PC-9 (cell line): ENCODE results near the gene CUX1. TPM values are rescaled to one million over a fixed set of nuclear protein-coding genes. Genes with fewer than 3 reads are reported as not detected.
"Not testable (repeated sequence)": the region's sequence is repeated elsewhere in the genome, so short reads cannot be mapped to it uniquely, and the experiment has no call there.

ENCODE experiments used
- BruUV-seq: library from RNA; stranded (reverse); fragments of 400-500 nt; replicated peaks from 2 replicates; lab custom pipeline; 2021; lab: Mats Ljungman, UMichigan
- CTCF ChIA-PET: fragments of 300-600 bp; sonication (Branson Sonifier 250); formaldehyde crosslinking; loops from one replicate; lab custom pipeline; 2022; ENCODE audit warnings: antibody characterized with exemption; lab: Charles Lee
- POLR2A ChIA-PET: fragments of 300-600 bp; sonication (Branson Sonifier 250); formaldehyde crosslinking; loops from one replicate; lab custom pipeline; 2022; ENCODE audit warnings: antibody characterized with exemption; ENCODE audit not compliant: unreplicated experiment; lab: Charles Lee
- DNase-seq, 2 experiments: peaks; one replicate each; pipeline versions ENCODE4 v3.0.0 to v3.0.0-alpha.2; 2015 to 2022; ENCODE audit warnings: mixed read lengths in 1 of 2
- H2AFZ ChIP-seq: fragments of 200-600 bp; sonication (generic); 2 replicates; pipeline ENCODE4 v1.8.1; 2017; ENCODE audit warnings: antibody characterized with exemption
- H3F3A ChIP-seq: fragments of 200-600 bp; sonication (generic); 2 replicates; pipeline ENCODE4 v1.8.1; 2017; ENCODE audit warnings: antibody characterized with exemption, mild to moderate bottlenecking, low read depth; ENCODE audit not compliant: insufficient read depth
- H3K27ac ChIP-seq: fragments of 200-600 bp; sonication (generic); 2 replicates; pipeline ENCODE4 v1.6.1; 2016; ENCODE audit warnings: mixed run types
- H3K27me3 ChIP-seq: fragments of 200-600 bp; sonication (generic); 2 replicates; pipeline ENCODE4 v1.6.1; 2016; ENCODE audit warnings: low read depth, mixed run types; ENCODE audit not compliant: insufficient read depth
- H3K36me3 ChIP-seq: fragments of 200-600 bp; sonication (generic); 2 replicates; pipeline ENCODE4 v1.6.1; 2016; ENCODE audit warnings: low read depth, mixed run types
- H3K4me1 ChIP-seq: fragments of 200-600 bp; sonication (generic); replicated peaks from 2 replicates; pipeline ENCODE4 v1.6.1; 2016; ENCODE audit warnings: mixed run types; ENCODE audit not compliant: insufficient read depth
- H3K4me2 ChIP-seq: fragments of 200-600 bp; sonication (generic); 2 replicates; pipeline ENCODE4 v1.6.1; 2017; ENCODE audit warnings: mixed run types
- H3K4me3 ChIP-seq: fragments of 200-600 bp; sonication (generic); 2 replicates; pipeline ENCODE4 v1.6.1; 2016; ENCODE audit warnings: mixed run types
- H3K79me2 ChIP-seq: fragments of 200-600 bp; sonication (generic); 2 replicates; pipeline ENCODE4 v1.6.1; 2017; ENCODE audit warnings: low read depth, mixed run types
- H3K9me2 ChIP-seq: fragments of 200-600 bp; sonication (generic); 2 replicates; pipeline ENCODE4 v1.8.1; 2017; ENCODE audit warnings: mild to moderate bottlenecking; ENCODE audit not compliant: insufficient read depth
- H3K9me3 ChIP-seq: fragments of 200-600 bp; sonication (generic); 2 replicates; pipeline ENCODE4 v1.8.1; 2016; ENCODE audit warnings: low read depth; ENCODE audit not compliant: insufficient read depth
- H4K20me1 ChIP-seq: fragments of 200-600 bp; sonication (generic); 2 replicates; pipeline ENCODE4 v1.8.1; 2017; ENCODE audit not compliant: insufficient read depth
- CTCF ChIP-seq: fragments of 200-600 bp; sonication (generic); conservative IDR thresholded peaks from 2 replicates; pipeline ENCODE4 v1.6.1; 2017; ENCODE audit warnings: mixed run types, antibody characterized with exemption, mild to moderate bottlenecking, moderate library complexity
- EZH2 ChIP-seq: fragments of 200-600 bp; sonication (generic); IDR thresholded peaks from 2 replicates; pipeline ENCODE4 v1.8.0; 2017; ENCODE audit warnings: antibody characterized with exemption, low read depth
- intact Hi-C: fragments of 100-400 bp; cut with micrococcal nuclease; formaldehyde crosslinking; loops from one replicate; pipeline ENCODE4 v1.10.0; 2022; ENCODE audit not compliant: unreplicated experiment
- total RNA-seq: library from RNA; stranded (reverse); gene quantifications from 2 replicates; pipeline ENCODE4 v1.2.3, GENCODE V29; 2021

The CUX1 gene
- total RNA-seq, 1 experiment from 2014 or later, result 83.3 TPM

GRCh38 chr7:101788517-101788916 is 28.9 kb upstream of the CUX1 start:
- TF ChIP-seq CTCF, result no peak
- no peak for TF ChIP-seq EZH2
- intact Hi-C loops, result no loop called here
- H3K27ac ChIP-seq, result no peak overlapping the region
- H3K9me2 ChIP-seq, result no peaks in the 10 kb centered on the region
- H3K4me1 ChIP-seq, result peaks cover 21% of the 10 kb centered on the region
- CTCF ChIA-PET, result no interaction called here
- POLR2A ChIA-PET, result no interaction called here
- no peaks in the 10 kb centered on the region for H4K20me1 ChIP-seq
- H3K4me2 ChIP-seq, result no peak overlapping the region
- no peaks in the 10 kb centered on the region for H3K27me3 ChIP-seq
- no TSS peak for BruUV-seq
- H3K79me2 ChIP-seq, result no peaks in the 10 kb centered on the region
- H3K4me3 ChIP-seq, result no peak overlapping the region
- no peak for DNase-seq
- H3K36me3 ChIP-seq, result no peaks in the 10 kb centered on the region
- no peak overlapping the region for H2AFZ ChIP-seq
- no peaks in the 10 kb centered on the region for H3K9me3 ChIP-seq
- H3F3A ChIP-seq, result peaks cover 21% of the 10 kb centered on the region

- Histone ChIP-seq H3K4me1 (peaks cover 21% of the 10 kb centered on the region), H3K27ac (peak overlapping the region; percentile 89), H3K9me2 (no peaks in the 10 kb centered on the region), H4K20me1 (no peaks in the 10 kb centered on the region), H3F3A (peaks cover 21% of the 10 kb centered on the region), H3K4me3 (no peak overlapping the region), H3K4me2 (no peak overlapping the region), H3K36me3 (no peaks in the 10 kb centered on the region), H2AFZ (no peak overlapping the region), H3K9me3 (no peaks in the 10 kb centered on the region), H3K79me2 (no peaks in the 10 kb centered on the region), H3K27me3 (no peaks in the 10 kb centered on the region)
- POLR2A ChIA-PET, result no interaction called here
- TF ChIP-seq EZH2, result no peak
- no peak for TF ChIP-seq CTCF
- DNase-seq, result no peak
- intact Hi-C loops, result loop anchor here (5.0 kb wide), 1 partner anchor 48 kb away; no protein-coding TSS in a partner anchor
- CTCF ChIA-PET, result no interaction called here
- BruUV-seq, result no TSS peak
Observed at GRCh38 chr7:101790566-101791293, 26.7 kb upstream of the CUX1 start.

GRCh38 chr7:101792051-101792681 is 25.3 kb upstream of the CUX1 start:
- POLR2A ChIA-PET, result interaction anchor here (0.6 kb wide), 1 partner anchor 49 kb away, joined by 3 read pairs; no protein-coding TSS in a partner anchor
- Histone ChIP-seq H3K9me2 (no peaks in the 10 kb centered on the region), H3K4me3 (no peak overlapping the region; the same call in 1 of the 2 replicates), H4K20me1 (no peaks in the 10 kb centered on the region), H2AFZ (no peak overlapping the region; the same call in 1 of the 2 replicates), H3K4me1 (peaks cover 21% of the 10 kb centered on the region), H3K27ac (peak overlapping the region; percentile 89), H3K4me2 (peak overlapping the region; percentile 44), H3K27me3 (no peaks in the 10 kb centered on the region), H3F3A (peaks cover 24% of the 10 kb centered on the region), H3K9me3 (no peaks in the 10 kb centered on the region), H3K36me3 (no peaks in the 10 kb centered on the region), H3K79me2 (no peaks in the 10 kb centered on the region)
- BruUV-seq, result no TSS peak
- intact Hi-C loops, result loop anchor here (1.0 to 5.0 kb wide), 3 partner anchors 23 to 63 kb away; no protein-coding TSS in a partner anchor
- CTCF ChIA-PET, result interaction anchor here (0.5 to 1.0 kb wide), 6 partner anchors 48 to 303 kb away, joined by 3 to 14 read pairs (median 4); no protein-coding TSS in a partner anchor
- peak; percentile 66 to 84 for DNase-seq
- no peak for TF ChIP-seq CTCF
- no peak for TF ChIP-seq EZH2

- CTCF ChIA-PET, result interaction anchor here (0.7 to 0.8 kb wide), 2 partner anchors 50 to 79 kb away, joined by 3 to 4 read pairs; no protein-coding TSS in a partner anchor
- DNase-seq, H3K36me3 ChIP-seq, H2AFZ ChIP-seq, H3K9me2 ChIP-seq, H3K79me2 ChIP-seq, H3K9me3 ChIP-seq, H3K27me3 ChIP-seq, POLR2A ChIA-PET, H4K20me1 ChIP-seq, H3K4me3 ChIP-seq: not testable (repeated sequence)
- peaks cover 21% of the 10 kb centered on the region for H3K4me1 ChIP-seq
- peaks cover 24% of the 10 kb centered on the region for H3F3A ChIP-seq
- peak overlapping the region; percentile 89 for H3K27ac ChIP-seq
- BruUV-seq, result TSS peak; percentile 47
- H3K4me2 ChIP-seq, result peak overlapping the region; percentile 44
- intact Hi-C loops, result loop anchor here (1.0 to 5.0 kb wide), 3 partner anchors 23 to 63 kb away; no protein-coding TSS in a partner anchor
Observed at GRCh38 chr7:101792682-101793071, 24.7 kb upstream of the CUX1 start.
